ENCODE data around the gene DNAJC9.

DNAJC9 gene

GRCh38 chr10:73234695-73235094, 12.4 kb downstream of the DNAJC9 start:
- H2BK120ac ChIP-seq (ENCODE audit: insufficient read depth, low read length, poor library complexity) = no peak overlapping the region

DNA sequence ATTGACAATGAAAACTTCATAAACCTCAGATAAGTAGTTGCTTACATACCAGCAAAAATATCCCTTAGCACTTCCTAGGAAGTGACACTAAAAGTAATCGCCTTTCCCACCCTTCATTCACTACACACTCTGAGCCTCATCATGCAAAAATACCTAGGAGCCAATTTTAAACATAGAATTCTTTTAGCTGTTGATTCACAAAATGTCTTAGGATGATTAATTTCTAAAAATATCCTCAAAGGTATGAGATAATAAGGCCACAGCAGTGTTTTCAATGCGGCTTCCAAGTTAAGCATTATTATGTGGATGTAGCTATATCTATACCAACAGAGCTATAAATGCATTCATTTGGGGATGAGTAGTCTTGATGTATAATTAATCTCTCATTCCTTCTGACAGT, 13.2 kb downstream of the DNAJC9 start:
- H3K79me2 ChIP-seq (ENCODE audit: control insufficient read depth, insufficient read depth, low read length, poor library complexity) = no peaks in the 10 kb centered on the region

More at GRCh38 chr10:73234695-73235094, 12.4 kb downstream of the DNAJC9 start:
- H4K8ac ChIP-seq (ENCODE audit: low read depth, low read length) = no peak overlapping the region
- H4K12ac ChIP-seq (ENCODE audit: low read depth, low read length) = no peak overlapping the region
- H4K91ac ChIP-seq (ENCODE audit: low read depth, low read length) = no peak overlapping the region
- no peak overlapping the region for H3K4ac ChIP-seq (ENCODE audit: low read depth, low read length)
- H3K4me3 ChIP-seq (ENCODE audit: low read depth, low read length) = no peak overlapping the region
- H2AFZ ChIP-seq (ENCODE audit: insufficient read depth, low read length, poor library complexity) = no peak overlapping the region
- H2BK12ac ChIP-seq (ENCODE audit: low read length) = no peak overlapping the region
- H2AK5ac ChIP-seq (ENCODE audit: low read length) = no peak overlapping the region
- H3K9ac ChIP-seq (ENCODE audit: low read length) = peak overlapping the region; percentile 19
- H3K27me3 ChIP-seq (ENCODE audit: insufficient read depth, low read length) = no peaks in the 10 kb centered on the region
- no peaks in the 10 kb centered on the region for H3K9me3 ChIP-seq (ENCODE audit: insufficient read depth, low read depth, low read length)
- peaks cover 16 to 37% of the 10 kb centered on the region in 2 experiments for H3K36me3 ChIP-seq (ENCODE audit: control insufficient read depth in 1 of 2, insufficient read depth in 2 of 2, low read length in 2 of 2)
- H3K18ac ChIP-seq (ENCODE audit: low read length) = no peak overlapping the region
- no peaks in the 10 kb centered on the region for H3K79me2 ChIP-seq (ENCODE audit: control insufficient read depth, insufficient read depth, low read length, poor library complexity)
- no CpG with 5 or more reads among the region's 7 CpGs for WGBS (ENCODE audit: extremely low coverage, insufficient coverage, insufficient read length)
- H3K79me1 ChIP-seq (ENCODE audit: low read length) = no peaks in the 10 kb centered on the region
- no peak overlapping the region for H3K14ac ChIP-seq (ENCODE audit: low read length)
- no peak overlapping the region for H3K27ac ChIP-seq (ENCODE audit: low read depth, low read length)
- no peak overlapping the region for H3K4me2 ChIP-seq (ENCODE audit: low read length)
- H3K23ac ChIP-seq (ENCODE audit: low read length) = no peak overlapping the region
- no peaks in the 10 kb centered on the region for H3K4me1 ChIP-seq (ENCODE audit: control insufficient read depth in 1 of 2, insufficient read depth in 2 of 2, low read length in 2 of 2)
- DNase-seq = no peak
- H2BK5ac ChIP-seq (ENCODE audit: low read depth, low read length, poor library complexity) = no peak overlapping the region

GRCh38 chr10:73232887-73233286, 14.2 kb downstream of the DNAJC9 start:
- no CpG with 5 or more reads among the region's 8 CpGs for WGBS (ENCODE audit: extremely low coverage, insufficient coverage, insufficient read length)
- H2BK120ac ChIP-seq (ENCODE audit: insufficient read depth, low read length, poor library complexity) = no peak overlapping the region
- H4K12ac ChIP-seq (ENCODE audit: low read depth, low read length) = no peak overlapping the region

More for the DNA sequence above, 13.2 kb downstream of the DNAJC9 start:
- H3K23ac ChIP-seq (ENCODE audit: low read length) = no peak overlapping the region
- H3K36me3 ChIP-seq (ENCODE audit: control insufficient read depth in 1 of 2, insufficient read depth in 2 of 2, low read length in 2 of 2) = peaks cover 14 to 34% of the 10 kb centered on the region in 2 experiments
- no peak overlapping the region for H3K14ac ChIP-seq (ENCODE audit: low read length)
- no peak overlapping the region for H3K18ac ChIP-seq (ENCODE audit: low read length)
- no peaks in the 10 kb centered on the region for H3K4me1 ChIP-seq (ENCODE audit: control insufficient read depth in 1 of 2, insufficient read depth in 2 of 2, low read length in 2 of 2)
- H2BK5ac ChIP-seq (ENCODE audit: low read depth, low read length, poor library complexity) = no peak overlapping the region
- H3K4ac ChIP-seq (ENCODE audit: low read depth, low read length) = no peak overlapping the region
- H3K9me3 ChIP-seq (ENCODE audit: insufficient read depth, low read depth, low read length) = no peaks in the 10 kb centered on the region
- H2AFZ ChIP-seq (ENCODE audit: insufficient read depth, low read length, poor library complexity) = no peak overlapping the region
- H4K8ac ChIP-seq (ENCODE audit: low read depth, low read length) = no peak overlapping the region
- H3K27ac ChIP-seq (ENCODE audit: low read depth, low read length) = no peak overlapping the region
- no peak overlapping the region for H2BK12ac ChIP-seq (ENCODE audit: low read length)
- H4K12ac ChIP-seq (ENCODE audit: low read depth, low read length) = no peak overlapping the region
- no peak for DNase-seq
- H3K27me3 ChIP-seq (ENCODE audit: insufficient read depth, low read length) = no peaks in the 10 kb centered on the region
- no peak overlapping the region for H3K4me3 ChIP-seq (ENCODE audit: low read depth, low read length)
- no peak overlapping the region for H4K91ac ChIP-seq (ENCODE audit: low read depth, low read length)
- no peak overlapping the region for H2BK120ac ChIP-seq (ENCODE audit: insufficient read depth, low read length, poor library complexity)
- no peaks in the 10 kb centered on the region for H3K79me1 ChIP-seq (ENCODE audit: low read length)
- WGBS (ENCODE audit: extremely low coverage, insufficient coverage, insufficient read length) = no CpG with 5 or more reads among the region's 2 CpGs
- no peak overlapping the region for H3K4me2 ChIP-seq (ENCODE audit: low read length)
- no peak overlapping the region for H3K9ac ChIP-seq (ENCODE audit: low read length)
- H2AK5ac ChIP-seq (ENCODE audit: low read length) = no peak overlapping the region

GRCh38 chr10:73229567-73229966, 17.5 kb downstream of the DNAJC9 start:
- H3K4me3 ChIP-seq (ENCODE audit: low read depth, low read length) = no peak overlapping the region
- peaks cover 10 to 11% of the 10 kb centered on the region in 2 experiments for H3K36me3 ChIP-seq (ENCODE audit: control insufficient read depth in 1 of 2, insufficient read depth in 2 of 2, low read length in 2 of 2)
- H2AK5ac ChIP-seq (ENCODE audit: low read length) = no peak overlapping the region
- no peaks in the 10 kb centered on the region for H3K9me3 ChIP-seq (ENCODE audit: insufficient read depth, low read depth, low read length)
- no peak overlapping the region for H3K4ac ChIP-seq (ENCODE audit: low read depth, low read length)
- H3K79me1 ChIP-seq (ENCODE audit: low read length) = no peaks in the 10 kb centered on the region
- H4K12ac ChIP-seq (ENCODE audit: low read depth, low read length) = no peak overlapping the region
- no peaks in the 10 kb centered on the region for H3K4me1 ChIP-seq (ENCODE audit: control insufficient read depth in 1 of 2, insufficient read depth in 2 of 2, low read length in 2 of 2)
- no peak overlapping the region for H4K8ac ChIP-seq (ENCODE audit: low read depth, low read length)
- H3K18ac ChIP-seq (ENCODE audit: low read length) = no peak overlapping the region
- no peaks in the 10 kb centered on the region for H3K27me3 ChIP-seq (ENCODE audit: insufficient read depth, low read length)
- no CpG with 5 or more reads among the region's 6 CpGs for WGBS (ENCODE audit: extremely low coverage, insufficient coverage, insufficient read length)
- H3K4me2 ChIP-seq (ENCODE audit: low read length) = no peak overlapping the region
- no peak overlapping the region for H2BK12ac ChIP-seq (ENCODE audit: low read length)
- H3K9ac ChIP-seq (ENCODE audit: low read length) = no peak overlapping the region
- no peaks in the 10 kb centered on the region for H3K79me2 ChIP-seq (ENCODE audit: control insufficient read depth, insufficient read depth, low read length, poor library complexity)
- no peak overlapping the region for H3K23ac ChIP-seq (ENCODE audit: low read length)
- no peak overlapping the region for H4K91ac ChIP-seq (ENCODE audit: low read depth, low read length)
- no peak overlapping the region for H3K14ac ChIP-seq (ENCODE audit: low read length)
- H2BK120ac ChIP-seq (ENCODE audit: insufficient read depth, low read length, poor library complexity) = no peak overlapping the region
- no peak overlapping the region for H3K27ac ChIP-seq (ENCODE audit: low read depth, low read length)
- DNase-seq = no peak
- H2BK5ac ChIP-seq (ENCODE audit: low read depth, low read length, poor library complexity) = no peak overlapping the region
- H2AFZ ChIP-seq (ENCODE audit: insufficient read depth, low read length, poor library complexity) = no peak overlapping the region

More at GRCh38 chr10:73232887-73233286, 14.2 kb downstream of the DNAJC9 start:
- Histone ChIP-seq H3K4me1 (ENCODE audit: control insufficient read depth in 1 of 2, insufficient read depth in 2 of 2, low read length in 2 of 2) (no peaks in the 10 kb centered on the region), H3K23ac (ENCODE audit: low read length) (no peak overlapping the region), H3K9ac (ENCODE audit: low read length) (no peak overlapping the region), H3K4me2 (ENCODE audit: low read length) (no peak overlapping the region), H3K18ac (ENCODE audit: low read length) (no peak overlapping the region), H4K8ac (ENCODE audit: low read depth, low read length) (no peak overlapping the region), H3K4ac (ENCODE audit: low read depth, low read length) (no peak overlapping the region), H2BK12ac (ENCODE audit: low read length) (no peak overlapping the region), H4K91ac (ENCODE audit: low read depth, low read length) (no peak overlapping the region), H3K9me3 (ENCODE audit: insufficient read depth, low read depth, low read length) (no peaks in the 10 kb centered on the region), H3K79me1 (ENCODE audit: low read length) (no peaks in the 10 kb centered on the region), H3K14ac (ENCODE audit: low read length) (no peak overlapping the region), H2AFZ (ENCODE audit: insufficient read depth, low read length, poor library complexity) (no peak overlapping the region), H3K27ac (ENCODE audit: low read depth, low read length) (no peak overlapping the region), H3K4me3 (ENCODE audit: low read depth, low read length) (no peak overlapping the region), H2AK5ac (ENCODE audit: low read length) (no peak overlapping the region), H2BK5ac (ENCODE audit: low read depth, low read length, poor library complexity) (no peak overlapping the region), H3K79me2 (ENCODE audit: control insufficient read depth, insufficient read depth, low read length, poor library complexity) (no peaks in the 10 kb centered on the region), H3K36me3 (ENCODE audit: control insufficient read depth in 1 of 2, insufficient read depth in 2 of 2, low read length in 2 of 2) (peaks cover 18 to 29% of the 10 kb centered on the region in 2 experiments), H3K27me3 (ENCODE audit: insufficient read depth, low read length) (no peaks in the 10 kb centered on the region)
- peak in 1 of 2 donors; percentile 30 for DNase-seq
